Fibroblast of villous mesenchyme (primary cell): ENCODE results near the gene SCUBE1. TPM values are rescaled to one million over a fixed set of nuclear protein-coding genes. Genes with fewer than 3 reads are reported as not detected.

ENCODE experiments used
- DNase-seq: peaks from one replicate; pipeline ENCODE4 v3.0.0-alpha.2; 2010; ENCODE audit warnings: low read depth
- H3K4me3 ChIP-seq: 2 replicates; pipeline ENCODE4 v1.5.1; 2011; ENCODE audit warnings: low read depth, mild to moderate bottlenecking, low read length
- total RNA-seq: library from RNA; depleted of rRNA; stranded (reverse); fragments of >200 nt; gene quantifications from 2 replicates; pipeline ENCODE4 v1.2.3, GENCODE V29; 2012
- TF ChIP-seq, protein P1 (sequence below): IDR thresholded peaks from 2 replicates; pipeline ENCODE4 v1.5.1; 2012; ENCODE audit warnings: low read depth, mild to moderate bottlenecking, low read length; ENCODE audit not compliant: insufficient read depth

SCUBE1 gene
- total RNA-seq, 1 donor: not detected

DNA sequence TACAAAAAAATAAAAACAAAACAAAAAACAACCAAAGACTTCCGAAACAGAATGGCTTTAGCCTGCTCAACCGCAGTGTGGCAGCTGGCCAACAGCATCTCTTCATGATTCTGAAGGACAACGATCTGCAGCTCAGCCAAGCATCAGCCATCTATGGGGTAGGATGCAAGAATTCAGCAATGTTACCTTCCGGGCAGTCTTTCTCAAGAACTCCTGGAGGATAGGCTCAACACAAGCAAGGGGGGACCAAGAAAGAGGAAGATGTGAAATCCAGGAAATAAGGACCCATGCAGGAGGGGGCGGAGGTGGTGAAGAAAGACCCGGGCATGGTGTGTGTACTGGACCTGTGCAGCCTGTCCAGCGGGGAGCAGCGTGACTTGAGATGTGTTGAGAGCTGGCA is 195.4 kb downstream of the SCUBE1 start:
- DNase-seq: no peak
- H3K4me3 ChIP-seq: no peak overlapping the region
- TF ChIP-seq, protein P1, sequence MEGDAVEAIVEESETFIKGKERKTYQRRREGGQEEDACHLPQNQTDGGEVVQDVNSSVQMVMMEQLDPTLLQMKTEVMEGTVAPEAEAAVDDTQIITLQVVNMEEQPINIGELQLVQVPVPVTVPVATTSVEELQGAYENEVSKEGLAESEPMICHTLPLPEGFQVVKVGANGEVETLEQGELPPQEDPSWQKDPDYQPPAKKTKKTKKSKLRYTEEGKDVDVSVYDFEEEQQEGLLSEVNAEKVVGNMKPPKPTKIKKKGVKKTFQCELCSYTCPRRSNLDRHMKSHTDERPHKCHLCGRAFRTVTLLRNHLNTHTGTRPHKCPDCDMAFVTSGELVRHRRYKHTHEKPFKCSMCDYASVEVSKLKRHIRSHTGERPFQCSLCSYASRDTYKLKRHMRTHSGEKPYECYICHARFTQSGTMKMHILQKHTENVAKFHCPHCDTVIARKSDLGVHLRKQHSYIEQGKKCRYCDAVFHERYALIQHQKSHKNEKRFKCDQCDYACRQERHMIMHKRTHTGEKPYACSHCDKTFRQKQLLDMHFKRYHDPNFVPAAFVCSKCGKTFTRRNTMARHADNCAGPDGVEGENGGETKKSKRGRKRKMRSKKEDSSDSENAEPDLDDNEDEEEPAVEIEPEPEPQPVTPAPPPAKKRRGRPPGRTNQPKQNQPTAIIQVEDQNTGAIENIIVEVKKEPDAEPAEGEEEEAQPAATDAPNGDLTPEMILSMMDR: no peak

Other genes starting within 250 kb of the SCUBE1 start
- 0.86 TPM in 1 of 2 replicates, not detected in the other for gene BIK, start 232.6 kb downstream of the SCUBE1 start, total RNA-seq
- 13.8 and 14.8 TPM in 2 replicates for gene MCAT, start 200.0 kb downstream of the SCUBE1 start, total RNA-seq
- gene TSPO, start 191.8 kb downstream of the SCUBE1 start, total RNA-seq: 177 and 221 TPM in 2 replicates
- 22.9 and 27.1 TPM in 2 replicates for gene TTLL12, start 156.2 kb downstream of the SCUBE1 start, total RNA-seq
- not detected in 2 replicates for gene MPPED1, start 68.6 kb upstream of the SCUBE1 start, total RNA-seq